NOMO-1 treated with DMSO at 0.1 percent for 48 hours (cell line): ENCODE data around the gene MYO7A.
A peak's percentile ranks its signal among the peaks of the same experiment; 100 is the strongest.

ENCODE experiments used
- DNase-seq: peaks from one replicate; lab custom pipeline; 2025; ENCODE audit not compliant: unreplicated experiment; lab: John Stamatoyannopoulos, UW

The MYO7A gene

GRCh38 chr11:77144857-77145428 lies 16.9 kb downstream of the MYO7A start:
- no peak for DNase-seq

DNA sequence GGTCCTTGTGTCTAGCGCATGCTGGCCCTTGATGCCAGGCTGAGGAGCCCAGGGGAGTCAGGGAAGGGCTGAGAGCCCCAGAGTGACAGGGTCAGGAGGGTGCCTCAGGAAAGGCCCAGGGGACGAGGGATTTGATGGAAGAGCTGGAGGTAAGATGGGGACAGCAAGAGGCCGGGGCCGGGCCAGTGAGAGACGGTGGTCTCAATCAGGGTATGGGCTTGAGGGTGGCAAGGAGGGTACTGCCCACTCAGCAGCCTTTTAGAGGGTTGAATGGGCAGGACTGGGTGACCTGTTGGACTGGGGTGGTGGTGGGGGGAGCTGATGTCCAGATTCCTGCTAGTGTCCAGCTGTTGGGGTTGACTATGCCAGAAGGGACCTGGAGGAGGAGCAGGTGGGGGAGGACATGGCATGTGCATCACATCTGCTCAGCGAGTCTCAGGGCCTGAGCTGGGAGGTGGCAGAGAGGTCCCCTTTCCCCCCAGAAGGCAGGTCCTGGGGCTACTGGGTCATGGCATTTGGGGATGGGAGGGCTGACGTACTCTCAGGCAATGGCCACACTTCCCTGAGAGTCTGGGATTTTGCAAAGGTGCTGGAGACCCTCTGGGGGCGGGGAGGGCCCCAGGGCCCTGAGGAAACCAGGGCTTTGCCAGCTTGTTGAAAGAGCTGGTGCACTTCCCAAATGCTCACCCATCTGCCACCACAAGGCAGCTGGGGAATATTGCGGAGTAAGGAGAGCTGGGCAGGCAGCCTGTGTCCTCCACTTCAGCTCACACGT lies 18.4 kb downstream of the MYO7A start:
- no peak for DNase-seq

DNA sequence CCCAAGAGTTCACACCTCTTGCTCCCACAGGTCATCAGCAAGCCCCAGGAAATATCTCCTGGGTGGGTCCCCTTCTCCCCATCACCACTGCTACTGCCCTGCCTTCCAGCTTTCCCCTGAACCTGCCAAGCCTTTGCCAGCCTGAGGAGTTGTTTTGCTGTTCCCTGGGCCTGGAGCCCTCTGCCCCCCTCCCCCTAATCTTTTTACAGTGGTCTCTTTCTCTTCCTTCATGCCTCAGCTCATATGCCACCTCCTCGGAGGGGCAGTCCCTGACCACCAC lies 18.9 kb downstream of the MYO7A start:
- no peak for DNase-seq

DNA sequence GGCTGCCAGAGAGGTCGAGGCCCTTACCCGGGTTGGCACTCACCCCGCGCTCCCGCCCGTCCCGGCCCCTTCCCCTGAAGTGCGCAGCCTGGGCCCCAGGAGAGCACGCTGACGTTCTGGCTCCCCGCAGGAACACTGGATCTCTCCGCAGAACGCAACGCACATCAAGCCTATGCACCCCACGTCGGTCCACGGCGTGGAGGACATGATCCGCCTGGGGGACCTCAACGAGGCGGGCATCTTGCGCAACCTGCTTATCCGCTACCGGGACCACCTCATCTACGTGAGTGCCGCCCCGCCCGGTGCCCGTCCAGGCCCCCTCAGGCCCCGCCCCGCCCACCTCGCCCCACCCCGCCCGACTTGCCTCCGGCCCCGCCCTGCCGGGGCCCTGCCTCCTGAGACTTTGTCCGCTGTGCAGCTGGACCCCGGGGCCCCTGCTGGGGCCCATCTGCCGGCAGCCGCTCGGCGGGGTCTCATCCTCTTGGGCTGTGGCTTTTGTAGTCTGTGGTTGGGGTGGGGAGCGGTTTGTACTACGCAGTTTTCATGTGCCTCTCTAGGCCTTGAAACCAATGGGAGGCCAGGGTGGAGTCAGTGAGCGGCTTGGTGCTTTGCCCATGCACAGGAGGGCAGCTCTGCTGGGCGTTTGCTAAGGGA lies 19.7 kb downstream of the MYO7A start:
- DNase-seq, result peak; percentile 29

GRCh38 chr11:77148963-77149715 lies 21.1 kb downstream of the MYO7A start:
- DNase-seq, result no peak

DNA sequence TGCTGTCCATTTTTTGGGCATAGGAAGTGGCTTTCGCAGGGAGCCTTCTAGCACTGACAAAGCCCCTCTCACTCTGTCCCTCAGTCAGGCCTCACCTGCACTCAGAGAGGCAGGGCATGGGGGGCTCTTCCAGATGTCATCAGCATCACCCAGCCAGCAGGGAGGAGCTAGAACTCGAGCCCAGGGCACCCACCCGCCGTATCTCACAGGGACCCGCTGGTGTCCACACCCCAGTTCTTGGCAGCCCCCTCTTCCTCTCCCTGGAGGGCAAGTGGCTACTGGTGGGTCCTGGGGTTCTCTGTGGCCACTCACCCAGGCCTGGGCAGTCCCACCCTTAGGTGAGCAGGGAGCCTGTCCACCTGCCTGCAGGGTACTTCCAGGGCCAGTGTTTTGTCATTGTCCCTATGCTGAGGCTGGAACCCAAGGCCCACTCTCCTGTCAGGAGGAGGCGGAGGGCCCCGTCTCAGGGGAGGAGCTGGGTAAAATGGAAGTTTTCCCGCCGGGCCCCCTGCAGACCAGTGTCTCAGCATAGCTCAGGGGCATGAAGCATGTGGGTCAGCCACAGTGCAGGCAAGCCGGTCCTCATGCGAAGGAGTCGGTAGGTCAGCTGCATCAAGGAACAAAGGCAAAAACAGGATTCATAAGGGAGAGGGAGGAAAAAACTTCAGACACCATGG lies 21.8 kb downstream of the MYO7A start:
- DNase-seq, result no peak

GRCh38 chr11:77150836-77151235 lies 22.8 kb downstream of the MYO7A start:
- no peak for DNase-seq

DNA sequence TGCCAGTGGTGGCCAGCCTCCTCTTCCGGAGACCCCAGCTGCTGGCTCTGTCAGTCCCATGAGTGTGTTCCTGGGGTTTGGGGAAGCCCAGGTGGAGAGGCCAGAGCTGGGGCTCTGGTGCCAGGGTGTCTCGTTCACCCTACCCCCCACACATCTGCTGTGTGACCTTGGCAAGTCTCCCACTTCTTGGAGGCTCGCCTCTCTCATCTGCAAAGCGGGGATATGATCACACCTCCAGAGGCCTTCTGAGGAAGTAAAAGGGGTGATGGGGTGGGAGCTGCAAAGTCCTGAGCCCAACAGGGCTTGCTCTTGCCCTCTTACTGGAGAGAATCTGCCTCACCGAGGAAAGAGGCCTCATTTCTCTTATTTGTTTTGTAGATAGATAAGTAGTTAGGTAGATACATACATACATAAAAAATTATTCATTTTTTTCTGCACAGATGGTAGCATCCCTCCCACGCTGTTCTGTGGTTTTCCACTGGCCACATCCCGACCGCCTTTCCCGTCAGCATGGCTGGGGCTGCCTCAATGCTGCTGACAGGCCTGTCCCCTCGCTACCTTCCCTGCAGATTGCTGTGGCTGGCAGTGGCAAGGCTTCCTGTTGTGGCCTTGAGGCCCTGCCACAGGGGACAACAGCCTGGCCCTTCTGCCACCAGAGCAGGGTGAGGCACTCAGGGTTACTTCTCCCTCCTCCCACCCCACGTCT lies 23.9 kb downstream of the MYO7A start:
- no peak for DNase-seq

DNA sequence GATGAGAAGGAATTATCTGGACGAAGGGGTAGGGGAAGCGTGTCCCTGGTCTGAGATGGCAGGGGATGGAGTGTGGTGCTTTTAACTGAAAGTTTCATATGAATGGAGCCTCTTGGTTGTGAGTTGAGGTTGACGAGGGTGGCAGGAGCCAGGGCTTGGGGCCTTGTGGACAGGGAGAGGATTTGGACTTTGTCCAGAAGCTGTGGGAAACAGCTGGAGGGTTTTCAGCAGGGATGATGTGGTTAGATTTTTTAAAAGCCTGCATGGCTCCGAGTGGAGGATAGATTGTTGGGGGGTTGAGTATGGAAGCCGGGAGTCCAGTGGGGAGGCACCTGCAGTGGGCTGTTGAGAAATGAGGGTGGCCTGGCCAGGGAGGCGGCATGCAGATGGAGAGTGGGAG lies 24.8 kb downstream of the MYO7A start:
- DNase-seq, result no peak

DNA sequence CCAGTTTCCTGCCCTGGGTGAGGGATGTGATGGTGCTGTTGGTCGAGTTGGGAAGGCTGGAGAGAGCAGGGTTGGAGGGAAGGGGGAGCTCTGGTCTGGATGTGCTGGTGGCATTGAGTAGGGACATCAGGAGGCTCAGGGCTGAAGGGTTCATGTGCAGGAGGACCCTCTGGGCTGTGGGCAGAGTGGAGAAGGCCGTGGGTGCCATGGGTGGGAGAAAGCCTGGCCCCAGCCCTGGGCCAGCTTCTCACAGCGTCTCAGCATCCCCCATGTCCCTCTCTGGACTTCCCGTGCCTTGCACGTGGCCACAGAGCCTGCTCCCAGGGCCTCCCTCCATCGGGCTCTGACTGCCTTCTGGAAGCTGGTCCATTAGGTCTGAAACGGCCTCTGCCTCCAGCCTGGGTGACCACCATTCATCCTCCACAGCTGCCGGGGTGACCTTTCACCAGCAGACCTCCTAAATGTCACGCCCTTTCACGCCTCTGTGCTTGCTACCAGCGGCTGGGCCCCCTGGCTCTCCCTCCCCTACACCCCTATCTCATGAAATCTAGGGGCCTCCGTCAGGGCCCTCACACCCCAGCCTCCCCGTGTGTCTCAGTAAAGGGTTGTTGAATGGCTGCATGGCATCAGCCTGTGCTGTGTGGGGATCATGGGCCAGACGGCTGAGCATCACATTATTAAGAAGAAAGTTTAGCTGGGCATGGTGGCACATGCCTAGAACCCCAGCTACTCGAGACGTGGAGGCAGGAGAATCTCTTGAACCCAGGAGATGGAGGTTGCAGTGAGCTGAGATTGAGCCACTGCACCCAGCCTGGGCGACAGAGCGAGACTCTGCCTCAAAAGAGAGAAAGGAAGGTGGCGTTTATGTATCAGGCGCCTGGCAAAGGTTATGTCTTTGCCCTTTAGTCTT lies 25.5 kb downstream of the MYO7A start:
- DNase-seq, result no peak

DNA sequence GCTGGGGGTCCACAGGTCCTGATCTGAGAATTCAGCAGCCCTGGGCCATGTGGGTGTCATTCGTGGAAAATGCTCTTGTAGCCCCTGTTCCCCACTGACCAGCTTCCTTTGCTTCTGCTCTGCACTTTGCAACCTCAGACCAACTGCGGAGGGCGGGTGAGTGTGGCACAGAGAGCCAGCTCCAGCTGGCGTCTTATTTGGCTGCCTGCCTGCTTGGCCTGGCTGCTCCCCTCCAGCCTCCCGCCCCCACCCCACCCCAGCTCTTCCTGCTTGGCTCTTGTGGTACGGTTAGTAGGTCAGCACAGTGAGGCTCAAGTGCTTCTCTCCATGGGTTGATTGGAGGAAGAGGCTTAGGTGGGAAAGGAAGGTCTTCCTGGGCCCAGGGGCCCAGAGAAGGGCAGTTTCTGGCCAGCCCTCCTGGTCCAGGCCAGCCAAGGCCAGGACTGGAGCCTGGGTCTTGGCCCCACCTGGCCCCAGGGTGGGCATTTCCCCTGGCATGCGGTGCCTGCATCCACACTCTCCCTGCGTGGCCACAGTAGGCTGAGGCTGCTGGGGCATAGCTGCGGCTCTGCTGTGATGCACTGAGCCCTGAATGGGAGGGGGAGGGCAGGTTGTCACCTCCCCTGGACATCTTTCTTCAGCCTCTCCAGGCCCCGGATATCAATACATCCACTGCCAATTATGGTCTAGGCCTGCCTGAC lies 26.5 kb downstream of the MYO7A start:
- DNase-seq, result no peak

- no peak for DNase-seq
These were observed 27.0 kb downstream of the MYO7A start for GRCh38 chr11:77155082-77155475.

GRCh38 chr11:77155556-77156130 lies 27.6 kb downstream of the MYO7A start:
- no peak for DNase-seq

DNA sequence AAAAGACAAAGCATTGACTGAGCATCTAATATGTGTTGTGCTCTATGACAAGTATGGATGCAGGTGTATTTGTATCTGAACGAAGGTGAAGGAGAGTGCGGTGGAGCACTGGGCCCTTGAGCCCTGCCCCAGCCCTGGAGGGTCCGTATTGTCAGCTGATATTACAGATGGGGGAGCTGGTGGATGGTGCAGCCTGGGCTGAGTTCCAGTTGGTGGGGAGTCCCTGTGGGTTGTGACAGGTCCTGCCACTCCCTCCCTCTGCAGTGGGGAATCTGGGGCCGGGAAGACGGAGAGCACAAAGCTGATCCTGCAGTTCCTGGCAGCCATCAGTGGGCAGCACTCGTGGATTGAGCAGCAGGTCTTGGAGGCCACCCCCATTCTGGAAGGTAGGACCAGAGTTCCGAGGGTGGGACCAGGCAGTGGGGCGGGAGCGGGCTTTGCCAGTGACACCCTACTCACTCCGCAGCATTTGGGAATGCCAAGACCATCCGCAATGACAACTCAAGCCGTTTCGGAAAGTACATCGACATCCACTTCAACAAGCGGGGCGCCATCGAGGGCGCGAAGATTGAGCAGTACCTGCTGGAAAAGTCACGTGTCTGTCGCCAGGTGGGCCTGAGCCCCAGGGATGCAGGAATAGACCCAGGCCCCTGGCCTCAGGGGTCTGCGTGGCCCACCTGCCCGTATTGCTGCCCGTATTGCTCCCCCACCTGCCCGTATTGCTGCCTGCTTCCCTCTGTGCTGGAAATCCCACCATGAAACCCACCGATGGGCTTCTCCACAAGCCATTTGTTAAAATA lies 28.6 kb downstream of the MYO7A start:
- no peak for DNase-seq

DNA sequence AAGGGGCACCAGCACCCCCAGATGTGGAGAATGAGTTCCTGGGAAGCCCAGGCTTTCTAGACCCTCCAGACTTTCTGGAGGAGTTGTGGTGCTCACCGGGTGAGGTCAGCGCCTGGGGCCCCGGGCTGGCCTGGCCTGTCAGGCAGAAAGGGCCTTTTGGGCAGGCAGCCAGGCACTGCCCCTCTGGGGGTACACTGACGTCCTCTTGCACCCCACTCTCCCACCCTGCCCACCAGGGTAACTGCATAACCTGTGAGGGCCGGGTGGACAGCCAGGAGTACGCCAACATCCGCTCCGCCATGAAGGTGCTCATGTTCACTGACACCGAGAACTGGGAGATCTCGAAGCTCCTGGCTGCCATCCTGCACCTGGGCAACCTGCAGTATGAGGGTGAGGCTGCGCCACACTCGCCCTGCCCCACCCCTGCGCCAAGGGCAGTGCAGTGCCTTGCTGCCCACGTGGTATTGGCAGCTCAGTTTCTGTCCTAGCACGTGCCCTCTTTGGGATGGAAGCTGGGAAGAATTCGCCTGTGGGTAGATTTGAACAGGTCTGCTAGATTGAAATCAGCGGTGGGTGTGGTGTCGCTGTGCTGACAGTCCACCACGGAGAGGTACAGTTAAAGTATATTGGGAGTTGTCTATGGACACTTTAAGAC lies 30.1 kb downstream of the MYO7A start:
- no peak for DNase-seq

DNA sequence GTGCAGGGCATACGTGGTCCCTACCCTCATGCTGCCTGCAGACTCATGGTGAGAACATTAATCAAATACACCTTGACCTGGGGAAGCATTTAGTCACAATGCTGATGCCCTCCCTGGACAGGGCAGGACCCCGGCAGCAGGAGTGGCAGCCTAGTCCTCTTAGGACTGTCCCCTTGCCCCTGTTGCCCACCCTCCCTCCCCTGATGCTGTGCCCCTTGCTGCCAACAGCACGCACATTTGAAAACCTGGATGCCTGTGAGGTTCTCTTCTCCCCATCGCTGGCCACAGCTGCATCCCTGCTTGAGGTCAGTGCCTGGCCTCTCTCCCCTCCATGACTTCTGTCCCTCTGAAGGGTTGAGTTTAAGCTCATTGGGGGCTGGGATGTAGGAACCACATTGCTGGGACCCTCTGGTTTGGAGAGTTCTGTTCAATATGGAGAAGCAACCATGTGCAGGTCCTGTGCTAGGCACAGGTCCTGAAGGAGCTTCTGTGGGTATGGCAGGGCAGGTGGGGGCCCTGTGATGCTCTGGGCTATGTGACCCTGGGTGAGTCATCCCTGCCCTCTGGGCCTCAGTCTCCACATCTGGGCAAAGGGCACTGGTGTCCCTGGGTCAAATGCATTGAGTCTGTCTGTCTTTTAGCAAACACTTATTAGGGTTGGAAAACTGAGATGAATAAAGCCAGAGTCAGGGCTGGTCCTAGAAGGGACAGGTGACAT lies 31.3 kb downstream of the MYO7A start:
- DNase-seq, result no peak
